GM19397 (cell line): ENCODE measurements around the gene PRRX1.

ENCODE experiments used
- ATAC-seq: cut with Tn5 transposase; IDR thresholded peaks from one replicate; pipeline ENCODE4 v1.9.1; 2021; ENCODE audit warnings: mild to moderate bottlenecking, moderate library complexity; ENCODE audit not compliant: unreplicated experiment

Gene PRRX1

DNA sequence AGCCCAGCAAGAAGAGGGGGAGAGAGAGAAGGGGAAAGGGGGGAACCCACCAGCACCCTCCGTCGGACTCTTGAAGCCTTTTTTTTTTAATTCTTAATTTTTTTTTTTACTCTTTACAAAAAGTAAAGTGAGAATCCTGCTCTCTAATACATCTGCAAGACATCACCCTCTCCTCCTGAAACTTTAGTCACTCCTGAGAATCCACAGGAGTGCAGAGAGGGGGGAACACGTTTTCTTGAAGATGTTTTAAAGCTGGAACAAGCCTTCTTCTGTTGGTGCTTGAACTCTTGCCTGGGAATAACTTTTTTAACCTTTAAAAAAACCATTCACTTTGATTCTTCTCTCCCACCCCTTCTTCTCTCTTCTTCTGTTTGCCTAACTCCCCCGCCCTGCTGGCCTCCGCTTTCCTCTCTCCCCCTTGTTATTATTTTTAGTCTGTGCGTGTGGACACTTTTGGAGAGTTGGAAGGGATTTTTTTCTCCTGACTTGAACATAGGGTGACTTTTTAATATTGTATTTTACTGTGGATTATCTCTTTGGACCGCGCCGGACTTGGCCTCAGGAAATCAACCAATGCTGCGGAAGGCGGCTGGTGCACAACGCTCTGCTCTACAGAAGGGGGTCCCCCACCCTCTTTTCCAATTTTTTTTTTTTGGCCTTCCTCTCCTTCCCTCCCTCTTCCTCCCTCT lies 383 bp upstream of the PRRX1 start:
- ATAC-seq = no peak

DNA sequence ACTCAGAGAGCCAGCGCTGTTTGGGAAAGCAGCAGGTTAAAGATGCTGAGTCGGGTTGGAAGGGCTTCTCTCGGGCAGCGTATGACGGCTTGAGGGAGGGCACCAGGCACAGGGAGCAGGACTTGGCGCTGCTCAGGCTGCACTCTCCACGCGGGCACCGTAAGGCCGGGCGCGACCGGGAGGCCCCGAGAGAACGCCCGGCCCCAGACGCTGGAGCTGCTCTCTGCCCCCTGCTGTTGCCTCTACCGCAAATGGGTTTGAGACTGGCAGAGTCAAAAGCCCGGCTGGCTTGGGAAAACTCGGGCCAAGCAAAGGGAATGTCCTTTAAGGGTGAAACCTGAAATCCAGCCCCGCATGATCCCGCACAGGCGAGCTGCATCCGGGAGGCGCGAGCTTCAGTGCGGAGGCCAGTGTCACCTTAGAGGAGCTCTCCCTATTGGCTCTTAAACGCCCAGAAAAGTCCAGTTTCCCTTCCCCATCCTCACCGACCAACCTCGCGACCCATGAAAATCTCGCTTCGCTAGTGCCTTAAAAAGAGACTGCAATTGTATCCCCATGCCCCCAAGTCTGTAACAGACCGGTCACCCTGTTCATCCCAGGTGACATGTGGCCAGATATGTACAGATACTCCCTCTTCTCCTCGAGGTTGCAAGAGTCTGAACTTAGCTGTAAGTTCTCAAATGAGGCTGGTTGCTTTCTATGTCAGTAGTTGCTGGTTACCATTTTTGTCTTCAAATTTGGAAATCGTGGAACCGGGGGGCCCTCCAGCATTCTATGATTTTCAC lies 1.1 kb downstream of the PRRX1 start:
- ATAC-seq = no peak

DNA sequence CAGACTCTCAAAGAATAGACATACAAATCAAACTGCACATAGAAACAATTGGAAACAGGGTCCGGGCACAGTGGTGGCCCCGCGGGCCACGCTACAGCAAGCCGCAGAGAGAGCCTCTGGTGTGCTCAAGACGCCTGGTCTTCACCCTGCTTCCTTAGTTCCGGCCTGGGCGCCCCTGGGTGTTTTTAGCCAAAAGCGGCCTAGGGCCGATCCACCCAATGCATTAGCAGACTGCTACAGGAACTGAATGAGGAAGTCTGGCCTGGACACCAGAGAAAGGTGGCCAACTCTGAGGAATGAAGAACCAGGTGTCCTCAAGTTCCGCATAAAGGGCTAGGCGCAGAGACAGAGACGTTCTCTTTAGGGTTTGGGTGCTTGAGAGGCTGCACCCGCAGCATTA lies 1.7 kb downstream of the PRRX1 start:
- ATAC-seq = no peak

DNA sequence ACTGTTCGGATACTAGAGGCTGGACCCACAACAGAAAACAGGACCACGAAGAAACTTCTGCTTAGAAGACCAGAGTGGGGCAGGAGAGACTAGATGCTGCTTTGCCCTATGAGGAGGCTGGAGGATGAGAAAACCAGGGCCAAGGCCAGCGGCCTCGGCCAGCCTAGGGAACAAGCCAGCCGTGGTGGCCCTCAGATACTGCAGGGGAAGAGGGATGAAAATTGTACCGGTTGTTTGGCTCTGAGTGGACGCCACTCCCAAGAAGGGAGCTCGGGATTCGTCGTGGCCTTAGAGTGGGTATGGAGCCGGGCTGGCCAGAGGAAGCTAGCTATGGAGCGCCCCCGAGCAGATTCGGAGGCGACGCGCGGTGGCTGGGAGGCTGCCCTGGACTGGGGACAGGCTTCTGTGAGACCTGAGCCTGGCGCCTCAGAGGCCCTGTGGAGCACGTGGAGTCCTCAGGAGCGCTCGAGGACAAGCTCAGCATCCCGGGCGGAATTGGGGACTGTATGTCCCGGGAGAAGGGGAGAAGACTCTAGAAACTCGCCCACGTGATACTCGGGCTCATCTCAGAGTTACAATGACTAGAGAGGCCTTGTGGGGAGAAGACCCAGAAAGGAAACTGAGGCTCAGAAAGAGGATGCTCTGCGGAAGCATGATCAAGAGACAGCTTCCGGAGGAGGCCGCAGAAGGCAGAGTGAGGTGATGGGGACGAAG lies 2.8 kb downstream of the PRRX1 start:
- ATAC-seq = no peak

DNA sequence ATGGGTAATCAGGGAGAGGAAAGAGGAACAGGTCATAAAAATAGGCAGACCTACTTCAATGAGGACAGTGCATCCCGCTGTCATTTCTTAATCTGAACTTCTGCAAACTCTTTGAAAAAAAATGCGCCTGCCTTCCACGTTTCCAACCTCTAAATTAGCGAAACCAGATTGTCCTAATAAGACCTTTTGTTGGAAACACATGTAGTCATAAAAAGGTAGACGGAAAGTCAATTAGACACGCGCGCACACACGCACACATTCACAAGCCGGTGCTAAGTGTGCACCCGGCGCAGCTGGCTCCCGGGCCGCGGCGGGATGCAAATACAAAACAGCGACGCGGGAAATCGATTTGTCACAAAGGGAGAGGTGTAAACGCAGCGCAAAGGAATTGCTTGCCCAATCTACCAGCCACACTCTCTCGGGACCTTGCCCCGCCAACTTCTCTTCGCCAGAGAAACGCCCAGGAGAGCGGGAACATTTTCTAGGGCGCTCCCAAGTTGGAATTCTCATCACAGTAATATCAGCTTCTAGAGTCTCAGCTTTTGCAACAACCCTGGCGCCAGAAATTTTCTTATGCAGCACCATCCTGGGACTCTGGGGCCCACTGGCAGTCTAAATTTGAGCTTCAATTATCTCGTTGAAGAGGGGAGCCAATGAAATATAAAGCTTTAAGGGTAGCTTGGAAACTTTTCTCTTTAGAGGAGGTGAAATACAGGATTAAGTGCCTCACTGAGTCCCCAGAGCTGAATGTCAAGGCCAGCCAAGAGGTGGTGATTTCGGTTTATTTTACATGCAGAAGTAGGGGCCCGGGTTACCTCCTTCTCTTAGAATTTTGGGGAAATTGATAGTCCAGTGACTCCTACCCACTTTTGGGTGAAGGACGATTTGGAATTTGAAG lies 4.5 kb downstream of the PRRX1 start:
- no peak for ATAC-seq

DNA sequence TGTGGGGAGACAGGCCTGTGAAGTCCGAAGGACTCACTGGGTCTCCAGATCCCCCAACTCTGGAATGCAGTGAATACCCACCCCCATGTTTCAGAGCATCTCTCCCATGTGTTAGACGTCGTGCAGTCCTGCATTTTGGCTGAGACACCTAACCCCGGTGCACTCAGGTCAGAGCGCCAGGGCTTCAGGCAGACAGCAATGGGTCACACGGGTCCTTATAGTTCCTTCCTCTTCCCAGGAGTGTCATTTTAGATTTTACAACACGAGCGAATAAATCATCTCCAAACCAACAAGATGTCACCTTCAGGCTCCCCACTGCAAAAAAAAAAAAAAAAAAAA lies 5.1 kb downstream of the PRRX1 start:
- no peak for ATAC-seq

DNA sequence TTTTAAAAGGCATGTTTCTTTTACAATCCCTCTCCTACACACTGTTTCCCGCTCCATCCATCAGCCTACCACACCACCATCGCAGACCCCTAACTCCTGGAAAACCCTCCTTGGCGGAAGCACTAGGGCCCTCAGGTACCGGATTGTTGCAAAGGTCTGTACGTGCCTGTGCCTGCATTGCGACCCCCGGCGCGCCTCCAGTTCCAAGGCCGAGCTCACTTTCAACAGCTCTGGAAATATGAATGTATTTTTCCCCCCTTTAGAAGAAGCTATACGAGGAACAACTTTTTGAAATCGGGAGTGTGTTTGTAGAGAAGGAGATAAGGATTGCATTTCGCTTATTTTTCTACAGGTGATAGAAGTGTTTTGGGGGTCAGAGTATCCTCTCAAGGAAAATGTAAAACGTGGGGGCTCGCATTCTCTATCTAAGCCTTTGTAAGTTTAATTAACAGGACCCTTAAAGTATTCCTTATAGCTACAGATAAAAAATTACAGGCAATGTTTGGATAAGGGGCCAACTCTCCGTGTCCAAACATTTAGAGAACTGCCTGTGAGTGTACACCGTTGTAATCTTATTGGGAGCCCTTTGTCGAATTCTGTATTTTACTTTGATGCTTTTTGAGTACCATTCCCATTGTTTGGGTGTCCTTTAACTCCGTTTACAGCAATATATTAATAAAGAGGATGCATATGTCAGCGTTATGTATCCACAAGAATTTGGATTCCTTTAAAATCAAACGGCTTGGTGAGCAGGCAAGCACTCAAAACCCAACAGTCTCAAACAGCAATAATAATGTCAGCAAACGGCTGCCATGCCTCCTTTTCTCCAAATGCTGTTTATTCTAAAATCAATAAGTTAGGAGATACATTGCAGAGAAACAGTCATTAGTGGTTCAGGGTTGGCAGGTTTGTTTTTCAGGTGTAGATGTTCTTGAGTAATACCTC lies 5.9 kb downstream of the PRRX1 start:
- no peak for ATAC-seq

DNA sequence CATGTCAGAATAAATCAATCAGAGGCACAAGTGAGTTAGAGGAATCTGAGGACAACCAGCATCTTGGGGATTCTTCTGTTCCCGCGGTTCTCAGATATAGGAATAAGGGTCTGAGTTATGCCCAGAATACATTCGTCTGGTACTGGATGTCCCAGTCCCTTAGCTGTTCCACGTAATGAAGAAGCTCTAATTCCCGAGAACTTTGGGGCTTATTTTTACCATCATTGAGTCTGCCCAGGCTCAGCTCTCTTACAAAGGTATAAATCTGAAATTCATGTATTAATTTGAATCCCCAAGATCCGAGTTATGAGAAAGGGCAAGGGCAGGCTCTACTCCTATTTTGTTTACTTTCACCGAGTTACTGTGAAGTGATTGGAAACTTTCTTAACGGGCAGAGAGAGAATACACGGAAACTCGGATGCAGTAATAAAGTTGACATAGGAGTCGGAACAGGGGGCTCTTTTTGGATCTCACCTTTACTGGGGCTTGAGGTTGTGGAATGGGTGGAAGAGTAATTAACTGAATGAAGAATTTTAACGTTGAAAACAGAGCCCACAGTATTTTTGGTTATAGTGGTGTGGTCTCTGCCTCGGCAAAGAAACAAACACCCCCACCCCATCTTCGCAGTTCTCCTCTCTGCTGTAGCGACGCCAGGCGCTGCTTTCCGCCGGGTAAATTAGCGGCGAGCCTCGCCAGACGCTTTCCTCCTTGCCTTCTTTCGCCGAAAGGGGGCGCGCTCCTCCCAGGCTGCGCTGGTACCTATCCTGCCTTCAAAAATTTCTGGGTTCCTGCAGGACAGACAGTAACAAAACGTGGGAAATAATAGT lies 7.1 kb downstream of the PRRX1 start:
- no peak for ATAC-seq

DNA sequence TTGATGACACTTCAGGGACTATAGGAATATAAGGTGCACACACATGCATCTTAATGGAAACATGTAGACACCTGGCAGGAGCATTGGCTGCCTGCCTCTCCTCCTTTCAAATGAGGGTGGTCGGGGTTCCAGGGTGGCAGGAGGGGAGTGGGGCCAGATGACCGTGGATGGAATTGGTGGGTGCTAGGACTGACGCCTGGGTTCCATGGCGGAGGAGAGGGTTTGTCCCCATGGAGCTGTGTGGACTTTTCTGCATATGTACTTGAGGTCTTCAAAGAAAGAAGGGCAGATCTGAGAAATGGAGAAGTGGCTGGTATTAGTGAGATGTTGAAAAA lies 7.7 kb downstream of the PRRX1 start:
- no peak for ATAC-seq

DNA sequence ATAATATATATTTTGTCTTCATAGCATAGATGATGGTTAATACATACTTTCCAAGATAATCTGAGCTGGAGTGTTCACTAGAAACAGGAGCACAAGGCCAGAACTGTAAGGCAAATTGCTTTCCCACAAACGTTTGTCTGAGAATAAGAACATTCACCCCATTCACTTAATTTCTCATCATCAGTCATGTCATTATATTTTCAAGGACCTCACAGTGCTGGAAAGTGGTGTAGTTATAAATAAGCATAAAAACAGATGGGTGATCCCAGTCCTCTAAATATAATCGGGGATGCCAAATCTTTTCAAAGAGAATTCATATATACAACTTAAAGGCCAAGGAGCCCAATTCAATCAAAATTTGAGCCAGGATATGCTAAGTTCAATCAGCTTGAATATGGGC lies 8.4 kb downstream of the PRRX1 start:
- no peak for ATAC-seq

DNA sequence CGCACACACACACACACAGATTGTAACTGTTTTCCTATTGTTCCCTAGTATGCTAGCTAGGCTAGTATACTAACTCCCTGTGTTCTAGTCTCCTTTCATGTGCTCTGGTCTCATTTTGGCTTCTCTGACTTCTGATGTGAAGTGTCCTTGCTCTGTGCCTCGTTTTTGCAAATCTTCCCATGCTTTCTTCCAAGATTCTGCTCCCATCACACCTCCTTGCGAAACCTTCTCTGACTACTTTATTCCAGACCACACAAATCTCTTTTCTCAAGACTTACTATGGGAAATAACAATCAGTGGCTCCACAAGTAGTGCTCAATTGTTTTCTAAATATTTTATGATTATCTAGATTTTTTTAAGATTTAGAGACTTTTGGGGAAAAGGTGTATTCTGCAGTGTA lies 10.3 kb downstream of the PRRX1 start:
- ATAC-seq = no peak

DNA sequence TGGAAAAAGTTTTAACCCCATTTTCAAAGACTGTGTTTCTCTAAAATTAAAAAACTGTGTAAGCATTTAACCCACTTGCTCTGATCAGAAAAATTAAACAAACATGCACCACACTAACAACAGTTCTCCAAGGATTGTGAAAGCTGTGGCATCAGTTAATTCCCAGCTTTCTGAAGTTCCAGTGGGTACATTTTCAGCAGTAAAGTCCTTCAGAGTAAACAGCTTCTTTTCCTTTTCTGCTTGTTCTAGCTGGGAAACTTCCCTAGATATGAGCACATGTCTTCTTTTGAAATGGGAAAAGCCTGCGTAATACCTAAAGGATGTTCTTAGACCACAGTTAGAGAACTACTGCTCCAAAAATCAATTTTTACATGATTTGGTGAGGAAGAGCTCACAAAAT lies 11.1 kb downstream of the PRRX1 start:
- no peak for ATAC-seq

DNA sequence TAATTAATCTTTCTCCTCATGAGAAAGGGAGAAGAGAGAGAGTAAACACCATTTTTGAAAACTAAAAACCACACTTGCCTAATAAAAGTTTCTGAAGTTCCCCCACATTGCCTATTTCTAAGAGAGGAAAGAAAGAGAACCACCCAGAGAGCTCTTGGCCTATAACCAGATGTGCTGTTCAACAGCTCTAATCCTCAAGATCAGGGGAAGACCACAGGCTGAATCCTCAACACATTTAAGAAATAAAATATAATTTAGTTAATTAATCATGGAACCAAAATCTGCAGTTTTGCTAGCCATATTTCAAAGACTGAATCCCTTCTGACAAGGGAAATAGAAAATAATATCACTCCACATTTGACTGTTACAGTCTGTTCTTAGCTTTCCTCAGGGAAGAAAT lies 11.9 kb downstream of the PRRX1 start:
- ATAC-seq = no peak

DNA sequence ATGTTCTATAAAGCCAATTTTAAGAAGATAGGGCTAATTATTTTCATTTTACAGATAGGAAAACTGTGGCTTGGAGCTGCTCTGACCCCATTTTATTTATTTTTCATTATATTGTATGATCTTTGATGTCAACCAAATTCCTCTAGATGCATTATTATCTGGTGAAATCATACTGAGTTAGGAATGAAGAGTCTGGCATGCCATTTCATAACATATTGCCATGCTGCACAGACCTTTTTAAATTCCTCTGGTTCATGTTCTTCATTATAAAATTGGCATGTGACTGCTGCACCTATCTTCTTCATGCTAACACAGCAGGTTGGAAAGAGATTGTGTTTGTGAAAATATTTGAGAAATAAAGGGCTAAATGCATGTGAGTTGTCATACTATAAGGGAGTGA lies 12.7 kb downstream of the PRRX1 start:
- ATAC-seq = no peak

DNA sequence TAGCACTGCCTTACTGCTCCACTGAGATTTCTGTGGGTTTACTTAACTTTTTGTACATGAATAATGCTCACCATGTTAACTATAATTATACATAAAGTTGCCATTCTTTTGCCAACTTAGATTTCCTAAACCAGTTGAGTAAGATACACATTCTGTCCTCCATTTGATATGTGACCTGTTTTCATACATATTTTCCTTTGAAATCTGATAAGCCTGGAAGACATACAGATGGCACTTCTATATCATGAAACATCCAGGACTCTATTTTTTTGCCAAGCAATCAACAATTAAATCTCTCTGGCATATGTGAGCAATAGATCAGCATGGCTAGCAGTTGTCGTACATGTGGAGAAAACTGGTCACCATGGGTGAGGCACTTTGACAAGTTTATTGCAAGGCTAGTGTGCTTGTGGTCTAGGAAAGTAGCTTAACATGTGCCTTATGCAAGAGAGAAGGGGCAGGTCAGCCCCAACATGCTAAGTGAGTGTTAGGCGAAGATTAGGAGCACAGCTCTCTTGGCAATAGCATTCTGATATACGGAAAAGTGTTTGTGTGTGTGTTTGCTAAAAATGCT lies 14.2 kb downstream of the PRRX1 start:
- ATAC-seq = no peak

DNA sequence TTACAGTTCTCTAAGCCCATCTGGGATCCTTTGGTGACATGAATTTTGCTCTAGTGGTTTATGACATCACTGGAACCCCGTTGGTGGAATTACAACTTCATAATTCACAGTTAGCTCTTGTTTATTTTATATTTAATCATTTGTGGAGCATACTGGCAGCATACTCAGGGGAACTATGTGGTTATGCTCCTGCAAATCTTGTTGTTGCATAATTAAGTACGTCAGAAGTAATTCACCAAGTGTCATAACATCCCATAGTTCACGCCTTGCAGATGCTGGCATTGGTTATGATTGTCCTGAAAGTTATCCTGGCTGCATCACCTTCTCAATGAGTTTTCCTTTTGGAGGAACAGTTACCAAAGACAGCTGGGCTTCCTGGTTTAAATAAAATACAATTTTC lies 16.5 kb downstream of the PRRX1 start:
- ATAC-seq = no peak

DNA sequence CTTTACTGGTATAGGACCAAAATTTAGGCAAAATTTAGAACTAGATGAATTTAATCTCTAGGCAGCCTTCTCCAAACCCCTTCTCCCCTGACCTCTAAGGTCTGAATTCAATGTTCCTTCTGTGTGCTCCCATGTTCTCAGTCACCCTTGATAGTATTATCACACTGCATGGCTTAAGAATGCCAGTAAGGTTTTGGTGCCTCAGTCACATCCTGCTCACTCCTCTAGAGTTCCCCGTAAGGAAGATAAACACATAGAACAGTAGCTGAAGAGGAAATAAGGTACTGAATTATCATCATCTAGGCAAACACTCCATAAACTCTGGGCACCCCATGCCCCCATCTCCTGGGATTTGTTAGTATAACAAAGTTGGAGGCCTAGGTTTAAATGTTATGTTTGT lies 18.2 kb downstream of the PRRX1 start:
- no peak for ATAC-seq

DNA sequence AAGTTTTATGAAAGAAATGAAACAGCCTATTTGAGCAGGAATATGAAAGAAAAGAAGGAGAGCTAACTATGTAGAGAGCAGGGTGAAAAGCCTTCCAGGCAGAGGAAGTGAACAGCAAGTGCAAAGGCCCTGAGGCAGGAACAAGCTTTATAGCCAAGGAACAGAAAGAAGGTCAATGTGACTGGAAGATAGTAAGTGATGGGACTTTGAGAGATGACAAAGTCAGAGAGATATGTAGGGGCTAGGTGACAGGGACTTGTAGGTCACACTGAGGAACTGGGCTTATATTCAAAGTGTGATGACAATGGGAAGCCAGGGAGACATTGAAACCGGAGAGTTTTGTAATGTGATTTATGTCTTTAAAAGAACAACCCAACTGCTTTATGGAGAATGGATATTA lies 18.9 kb downstream of the PRRX1 start:
- ATAC-seq = no peak

DNA sequence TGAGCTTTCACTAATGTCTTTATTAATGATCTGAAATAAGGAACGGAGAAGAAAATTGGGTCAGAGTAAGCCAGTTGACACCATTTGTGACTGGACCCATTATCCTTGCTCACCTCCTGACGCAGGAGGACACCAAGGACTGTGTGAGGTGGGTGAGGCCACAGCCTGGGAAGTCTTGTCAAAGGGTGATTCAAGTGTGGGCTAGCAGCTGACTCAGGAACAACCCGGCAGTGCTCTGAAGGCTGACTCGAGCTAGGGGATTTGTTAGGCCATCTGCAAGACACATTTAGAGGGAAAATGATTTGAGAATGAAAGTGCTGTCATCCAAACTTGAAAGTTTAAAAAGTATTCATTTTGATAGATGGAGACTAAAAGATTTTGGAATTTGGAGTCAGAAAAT lies 21.2 kb downstream of the PRRX1 start:
- ATAC-seq = no peak
